ENCODE measurements around the gene KIFAP3. TPM values are rescaled to one million over a fixed set of nuclear protein-coding genes. Genes with fewer than 3 reads are reported as not detected.

Gene KIFAP3
- total and polyA plus RNA-seq, 2 experiments from 2014 or later: 60.6 to 75.8 TPM

DNA sequence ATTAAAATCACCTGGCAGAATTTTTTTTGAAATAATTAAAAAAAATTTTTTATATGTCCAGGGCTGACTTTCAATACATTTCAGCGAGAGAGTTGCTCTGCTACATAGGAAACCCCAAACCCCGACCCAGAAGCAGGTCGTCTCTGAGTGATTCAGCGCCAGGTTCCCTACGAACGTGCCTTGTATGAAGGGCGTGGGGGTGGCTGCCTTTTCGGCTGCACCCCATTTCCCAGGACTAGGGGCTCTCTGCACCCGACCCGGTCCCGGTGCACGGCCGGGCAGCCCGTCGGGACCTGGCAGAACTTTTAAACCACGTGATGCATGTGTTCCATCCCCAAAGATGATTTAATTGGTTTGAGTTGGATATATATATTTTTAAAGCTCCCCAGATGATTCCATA, 165.0 kb downstream of the KIFAP3 start:
- no peak for DNase-seq (ENCODE audit: low read depth in 1 of 2, low spot score in 1 of 2)
- no peaks in the 10 kb centered on the region for H3K27me3 ChIP-seq
- no peak overlapping the region for H3K4me3 ChIP-seq
- H3K9me3 ChIP-seq (ENCODE audit: low read depth): no peaks in the 10 kb centered on the region
- H3K36me3 ChIP-seq: no peaks in the 10 kb centered on the region
- TF ChIP-seq, protein P1, sequence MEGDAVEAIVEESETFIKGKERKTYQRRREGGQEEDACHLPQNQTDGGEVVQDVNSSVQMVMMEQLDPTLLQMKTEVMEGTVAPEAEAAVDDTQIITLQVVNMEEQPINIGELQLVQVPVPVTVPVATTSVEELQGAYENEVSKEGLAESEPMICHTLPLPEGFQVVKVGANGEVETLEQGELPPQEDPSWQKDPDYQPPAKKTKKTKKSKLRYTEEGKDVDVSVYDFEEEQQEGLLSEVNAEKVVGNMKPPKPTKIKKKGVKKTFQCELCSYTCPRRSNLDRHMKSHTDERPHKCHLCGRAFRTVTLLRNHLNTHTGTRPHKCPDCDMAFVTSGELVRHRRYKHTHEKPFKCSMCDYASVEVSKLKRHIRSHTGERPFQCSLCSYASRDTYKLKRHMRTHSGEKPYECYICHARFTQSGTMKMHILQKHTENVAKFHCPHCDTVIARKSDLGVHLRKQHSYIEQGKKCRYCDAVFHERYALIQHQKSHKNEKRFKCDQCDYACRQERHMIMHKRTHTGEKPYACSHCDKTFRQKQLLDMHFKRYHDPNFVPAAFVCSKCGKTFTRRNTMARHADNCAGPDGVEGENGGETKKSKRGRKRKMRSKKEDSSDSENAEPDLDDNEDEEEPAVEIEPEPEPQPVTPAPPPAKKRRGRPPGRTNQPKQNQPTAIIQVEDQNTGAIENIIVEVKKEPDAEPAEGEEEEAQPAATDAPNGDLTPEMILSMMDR (IDR thresholded peaks at IDR 0.05; ENCODE audit: low read depth, low read length): no peak
- peaks cover 5% of the 10 kb centered on the region for H3K4me1 ChIP-seq (ENCODE audit: low read depth)
- no peak overlapping the region for H3K27ac ChIP-seq

DNA sequence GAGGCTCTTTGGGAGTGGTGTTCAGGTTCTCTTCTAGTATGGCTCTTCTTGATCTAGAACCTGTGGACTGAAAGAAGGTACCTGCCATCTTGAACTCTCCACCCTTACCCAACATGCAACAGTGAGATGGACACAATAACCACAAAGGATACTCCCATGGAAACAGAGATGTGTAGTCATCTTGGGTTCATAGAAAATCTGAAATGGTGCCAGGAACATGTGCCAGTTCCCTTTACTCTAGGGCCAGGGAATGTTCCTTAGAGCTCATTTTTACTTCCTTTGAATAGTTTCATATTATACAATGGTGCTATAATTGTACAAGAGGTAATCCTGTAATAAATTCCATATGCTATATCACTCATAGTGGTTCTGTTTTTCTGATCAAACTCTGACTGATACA, 167.6 kb downstream of the KIFAP3 start:
- Histone ChIP-seq H3K9me3 (ENCODE audit: low read depth) (no peaks in the 10 kb centered on the region), H3K36me3 (no peaks in the 10 kb centered on the region), H3K4me3 (no peak overlapping the region), H3K27ac (no peak overlapping the region), H3K4me1 (ENCODE audit: low read depth) (peaks cover 5% of the 10 kb centered on the region), H3K27me3 (no peaks in the 10 kb centered on the region)
- TF ChIP-seq, protein P1 (IDR thresholded peaks at IDR 0.05; ENCODE audit: low read depth, low read length): no peak
- DNase-seq (ENCODE audit: low read depth in 1 of 2, low spot score in 1 of 2): peak in 1 of 2 donors; percentile 59

DNA sequence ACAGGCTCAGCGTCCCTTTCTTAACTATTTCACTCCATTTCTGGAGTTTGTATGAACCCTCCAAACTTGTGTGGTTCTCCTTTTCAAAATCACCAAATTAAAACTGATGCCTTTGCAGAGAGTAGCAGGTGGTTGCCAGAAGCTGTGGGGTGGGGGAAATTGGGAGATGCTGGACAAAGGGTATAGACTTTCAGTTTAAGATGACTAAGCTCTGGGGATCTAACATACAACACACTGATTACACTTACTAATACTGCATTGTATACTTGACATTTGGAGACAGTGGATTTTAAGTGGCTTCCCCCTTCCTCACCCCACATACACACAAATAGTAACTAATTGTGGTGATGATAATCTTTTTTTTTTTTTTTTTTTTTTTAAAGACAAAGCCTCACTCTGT, 169.7 kb downstream of the KIFAP3 start:
- no peak for DNase-seq (ENCODE audit: low read depth in 1 of 2, low spot score in 1 of 2)
- no peaks in the 10 kb centered on the region for H3K36me3 ChIP-seq
- H3K27me3 ChIP-seq: no peaks in the 10 kb centered on the region
- TF ChIP-seq, protein P1 (IDR thresholded peaks at IDR 0.05; ENCODE audit: low read depth, low read length): no peak
- H3K4me1 ChIP-seq (ENCODE audit: low read depth): no peaks in the 10 kb centered on the region
- no peaks in the 10 kb centered on the region for H3K9me3 ChIP-seq (ENCODE audit: low read depth)
- H3K4me3 ChIP-seq: no peak overlapping the region
- H3K27ac ChIP-seq: no peak overlapping the region

DNA sequence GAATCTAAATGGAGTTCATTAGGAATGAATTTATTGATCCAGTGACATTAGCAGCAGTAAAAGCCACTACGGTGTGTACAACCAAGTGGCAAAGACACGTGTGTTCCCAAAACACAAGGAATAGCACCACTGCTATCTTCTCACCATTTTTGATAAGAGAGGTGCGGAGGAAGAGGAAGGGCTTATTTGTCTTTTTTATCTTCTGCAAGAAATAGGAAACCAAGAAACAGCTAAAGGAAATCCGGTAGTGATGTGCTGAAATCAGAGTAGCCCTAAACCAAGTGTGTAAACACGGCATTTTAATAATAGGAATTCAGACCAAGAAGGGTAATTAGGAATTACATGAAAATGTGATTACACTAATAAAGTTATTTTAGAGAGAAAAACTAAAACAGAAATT, 171.7 kb downstream of the KIFAP3 start:
- DNase-seq (ENCODE audit: low read depth in 1 of 2, low spot score in 1 of 2): no peak
- TF ChIP-seq, protein P1 (IDR thresholded peaks at IDR 0.05; ENCODE audit: low read depth, low read length): no peak

DNA sequence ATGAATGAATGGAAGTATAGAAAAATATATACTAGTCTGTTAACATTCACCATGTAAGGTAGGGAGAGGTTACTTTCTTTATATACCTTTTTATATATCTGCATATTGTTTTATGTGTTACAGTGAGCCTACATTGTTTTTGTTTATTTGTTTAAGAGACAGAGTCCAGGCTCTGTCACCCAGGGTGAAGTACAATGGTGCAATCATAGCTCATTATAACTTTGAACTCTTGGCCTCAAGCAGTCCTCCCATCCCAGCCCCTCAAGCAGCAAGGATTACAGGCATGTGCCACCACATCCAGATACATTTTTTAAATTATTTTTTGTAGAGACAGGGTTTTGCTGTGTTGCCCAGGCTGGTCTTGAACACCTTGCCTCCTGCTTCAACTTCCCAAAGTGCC, 173.4 kb downstream of the KIFAP3 start:
- no peaks in the 10 kb centered on the region for H3K9me3 ChIP-seq (ENCODE audit: low read depth)
- H3K27me3 ChIP-seq: no peaks in the 10 kb centered on the region
- no peaks in the 10 kb centered on the region for H3K4me1 ChIP-seq (ENCODE audit: low read depth)
- DNase-seq (ENCODE audit: low read depth in 1 of 2, low spot score in 1 of 2): no peak
- no peaks in the 10 kb centered on the region for H3K36me3 ChIP-seq
- H3K4me3 ChIP-seq: no peak overlapping the region
- TF ChIP-seq, protein P1 (IDR thresholded peaks at IDR 0.05; ENCODE audit: low read depth, low read length): no peak
- no peak overlapping the region for H3K27ac ChIP-seq

More for the DNA sequence above, 171.7 kb downstream of the KIFAP3 start:
- H3K4me3 ChIP-seq: no peak overlapping the region
- no peaks in the 10 kb centered on the region for H3K4me1 ChIP-seq (ENCODE audit: low read depth)
- no peaks in the 10 kb centered on the region for H3K27me3 ChIP-seq
- H3K36me3 ChIP-seq: no peaks in the 10 kb centered on the region
- H3K27ac ChIP-seq: no peak overlapping the region
- H3K9me3 ChIP-seq (ENCODE audit: low read depth): no peaks in the 10 kb centered on the region

DNA sequence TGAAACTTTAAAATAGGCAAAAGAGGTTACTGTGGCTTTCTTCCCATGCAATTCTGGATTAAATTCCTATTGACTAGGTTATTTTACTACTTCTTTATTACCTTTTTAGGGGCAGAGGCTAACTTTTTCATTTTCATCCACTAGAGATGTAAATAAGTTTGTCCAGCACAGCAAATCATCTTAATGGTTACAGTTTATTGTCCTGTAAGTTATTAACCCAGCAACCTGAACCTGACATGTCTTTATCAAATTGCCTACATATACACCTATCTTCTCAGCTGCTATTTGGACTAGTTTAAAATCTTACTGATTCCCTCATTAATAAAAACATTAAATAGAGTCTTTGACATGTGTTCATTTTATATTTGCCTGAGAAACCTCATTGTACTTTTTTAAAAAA, 173.9 kb downstream of the KIFAP3 start:
- Histone ChIP-seq H3K9me3 (ENCODE audit: low read depth) (no peaks in the 10 kb centered on the region), H3K36me3 (no peaks in the 10 kb centered on the region), H3K27me3 (no peaks in the 10 kb centered on the region), H3K4me1 (ENCODE audit: low read depth) (no peaks in the 10 kb centered on the region), H3K27ac (no peak overlapping the region), H3K4me3 (no peak overlapping the region)
- TF ChIP-seq, protein P1 (IDR thresholded peaks at IDR 0.05; ENCODE audit: low read depth, low read length): no peak
- no peak for DNase-seq (ENCODE audit: low read depth in 1 of 2, low spot score in 1 of 2)
